ENCODE data around the gene LRRC36.

The LRRC36 gene

GRCh38 chr16:67299269-67299668, 27.3 kb upstream of the LRRC36 start:
- TF ChIP-seq, protein P1, sequence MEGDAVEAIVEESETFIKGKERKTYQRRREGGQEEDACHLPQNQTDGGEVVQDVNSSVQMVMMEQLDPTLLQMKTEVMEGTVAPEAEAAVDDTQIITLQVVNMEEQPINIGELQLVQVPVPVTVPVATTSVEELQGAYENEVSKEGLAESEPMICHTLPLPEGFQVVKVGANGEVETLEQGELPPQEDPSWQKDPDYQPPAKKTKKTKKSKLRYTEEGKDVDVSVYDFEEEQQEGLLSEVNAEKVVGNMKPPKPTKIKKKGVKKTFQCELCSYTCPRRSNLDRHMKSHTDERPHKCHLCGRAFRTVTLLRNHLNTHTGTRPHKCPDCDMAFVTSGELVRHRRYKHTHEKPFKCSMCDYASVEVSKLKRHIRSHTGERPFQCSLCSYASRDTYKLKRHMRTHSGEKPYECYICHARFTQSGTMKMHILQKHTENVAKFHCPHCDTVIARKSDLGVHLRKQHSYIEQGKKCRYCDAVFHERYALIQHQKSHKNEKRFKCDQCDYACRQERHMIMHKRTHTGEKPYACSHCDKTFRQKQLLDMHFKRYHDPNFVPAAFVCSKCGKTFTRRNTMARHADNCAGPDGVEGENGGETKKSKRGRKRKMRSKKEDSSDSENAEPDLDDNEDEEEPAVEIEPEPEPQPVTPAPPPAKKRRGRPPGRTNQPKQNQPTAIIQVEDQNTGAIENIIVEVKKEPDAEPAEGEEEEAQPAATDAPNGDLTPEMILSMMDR (conservative IDR thresholded peaks at IDR 0.05) = no peak
- no peak overlapping the region for H3K27ac ChIP-seq

- H3K27ac ChIP-seq = 0 out of 2 replicates have a peak overlapping the region, but pooled peaks have one; percentile 18
- TF ChIP-seq, protein P1 (conservative IDR thresholded peaks at IDR 0.05) = no peak
Measured at GRCh38 chr16:67301080-67301782, 25.4 kb upstream of the LRRC36 start.

GRCh38 chr16:67302076-67302475, 24.5 kb upstream of the LRRC36 start:
- TF ChIP-seq, protein P1 (conservative IDR thresholded peaks at IDR 0.05) = no peak
- 0 out of 2 replicates have a peak overlapping the region, but pooled peaks have one; percentile 18 for H3K27ac ChIP-seq

DNA sequence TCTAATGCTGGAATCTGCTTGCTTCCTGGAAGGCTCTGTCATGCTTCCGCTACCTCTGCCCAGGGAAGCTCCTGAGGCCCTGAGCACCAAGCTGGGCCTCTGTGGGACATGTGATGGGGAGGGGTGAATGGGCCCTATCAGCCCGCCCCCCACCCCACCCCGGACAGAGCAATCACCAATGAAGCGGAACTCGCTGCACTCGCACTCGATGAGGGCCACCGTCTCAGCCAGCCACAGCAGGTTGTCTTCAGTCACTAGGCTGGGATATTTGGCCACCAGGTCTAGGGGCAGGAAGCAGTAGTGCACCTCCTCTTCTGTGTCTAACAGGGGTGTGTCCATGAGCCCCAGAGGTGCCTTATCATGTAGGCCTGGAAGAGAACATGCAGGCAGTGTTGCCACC, 23.6 kb upstream of the LRRC36 start:
- H3K27ac ChIP-seq = no peak overlapping the region
- TF ChIP-seq, protein P1 (conservative IDR thresholded peaks at IDR 0.05) = no peak

DNA sequence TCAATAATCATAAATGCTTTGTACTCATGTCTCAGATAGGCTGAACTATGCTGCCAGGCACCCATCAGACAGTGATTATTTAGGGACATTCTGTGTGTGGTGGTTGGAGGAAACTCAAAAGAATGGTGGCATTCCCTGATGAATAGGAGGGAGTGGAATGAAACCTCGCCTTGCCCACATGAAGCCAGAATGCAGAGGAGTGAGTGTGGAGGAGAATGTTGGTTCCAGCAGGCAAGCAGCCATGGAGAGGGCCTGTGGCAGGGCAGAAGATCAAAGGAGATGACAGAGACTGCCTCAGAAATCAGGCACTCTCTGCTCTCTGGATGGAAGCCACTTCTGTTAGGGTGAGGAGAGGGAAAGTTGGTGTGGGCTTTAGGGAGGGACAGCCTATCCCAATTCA, 22.6 kb upstream of the LRRC36 start:
- no peak overlapping the region for H3K27ac ChIP-seq
- TF ChIP-seq, protein P1 (conservative IDR thresholded peaks at IDR 0.05) = no peak

DNA sequence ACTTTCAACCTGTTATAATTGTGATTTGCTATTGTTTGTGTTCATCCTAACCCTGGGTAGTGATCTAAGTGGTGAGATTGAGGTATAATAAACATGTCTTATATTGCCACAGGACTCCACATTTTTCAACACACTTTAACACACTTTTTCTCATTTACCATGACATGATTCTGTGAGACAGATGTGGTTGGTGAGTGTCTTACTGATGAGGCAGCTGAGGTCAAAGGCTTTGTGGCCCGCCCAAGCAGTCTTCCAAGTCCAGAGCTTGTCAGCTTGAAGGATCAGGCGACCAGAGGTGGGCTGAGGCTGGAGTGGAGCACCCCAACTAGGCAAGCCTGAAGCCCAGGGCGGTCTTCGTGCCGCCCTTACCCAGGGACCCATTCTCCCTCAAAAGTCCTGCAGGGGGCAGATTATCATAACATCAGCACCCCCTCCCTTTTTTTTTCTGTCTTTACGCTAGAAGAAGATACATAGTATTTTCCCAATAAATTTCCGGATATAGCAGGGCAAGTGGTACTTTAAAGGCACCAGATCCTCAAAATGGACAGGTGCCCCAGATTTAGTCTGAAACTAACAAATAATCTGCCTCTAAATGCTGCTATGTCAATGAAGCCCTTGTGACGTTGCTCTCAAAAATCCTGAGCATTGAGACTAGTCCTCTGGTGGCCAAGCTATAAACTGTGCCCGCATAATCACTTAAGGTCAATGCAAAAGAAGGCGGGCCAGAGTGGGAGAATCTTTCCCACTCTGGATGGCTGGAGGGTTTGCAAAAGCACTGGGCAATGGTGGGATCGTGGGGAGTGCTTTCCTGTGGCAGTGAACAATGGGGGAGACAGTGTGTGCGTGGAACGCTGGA, 21.2 kb upstream of the LRRC36 start:
- H3K27ac ChIP-seq = no peak overlapping the region
- TF ChIP-seq, protein P1 (conservative IDR thresholded peaks at IDR 0.05) = no peak

GRCh38 chr16:67310561-67310960, 16.1 kb upstream of the LRRC36 start:
- TF ChIP-seq, protein P1 (conservative IDR thresholded peaks at IDR 0.05) = no peak
- H3K27ac ChIP-seq = no peak overlapping the region
